ENCODE measurements around the gene BTNL3. TPM values are rescaled to one million over a fixed set of nuclear protein-coding genes. Genes with fewer than 3 reads are reported as not detected.

Gene BTNL3
- total and polyA plus RNA-seq, 4 donors: 0.08 to 0.19 TPM; not detected in 2

- no peak for TF ChIP-seq REST (IDR thresholded peaks at IDR 0.05)
- TF ChIP-seq HNF4G (IDR thresholded peaks at IDR 0.05): no peak
- TF ChIP-seq FOXA2 (IDR thresholded peaks at IDR 0.05): no peak
These were observed 630 bp upstream of the BTNL3 start (continued) for GRCh38 chr5:180988016-180988415.

- Histone ChIP-seq H3K27me3 (ENCODE audit: control insufficient read depth in 4 of 4, insufficient read depth in 4 of 4, low read length in 3 of 4) (peaks cover 0 to 9% (median 0%) of the 10 kb centered on the region in 4 donors), H3K4me3 (ENCODE audit: low read depth in 1 of 3, low read length in 3 of 3) (no peak overlapping the region), H3K9me3 (ENCODE audit: control insufficient read depth in 4 of 4, low read length in 3 of 4) (peaks cover 0 to 5% (median 0%) of the 10 kb centered on the region in 4 donors), H3K9ac (ENCODE audit: low read depth in 1 of 2, low read length in 2 of 2) (no peak overlapping the region), H3K4me1 (ENCODE audit: control insufficient read depth in 4 of 4, insufficient read depth in 4 of 4, low read length in 3 of 4) (no peaks in the 10 kb centered on the region), H3K27ac (ENCODE audit: low read depth in 1 of 2, low read length in 2 of 2) (no peak overlapping the region), H3K36me3 (ENCODE audit: control insufficient read depth in 4 of 4, insufficient read depth in 3 of 4, low read depth in 1 of 4, low read length in 3 of 4) (no peaks in the 10 kb centered on the region)
- TF ChIP-seq CTCF (IDR thresholded peaks at IDR 0.05; ENCODE audit: low read depth, low read length, missing input control) (no peak), ATF3 (IDR thresholded peaks at IDR 0.05) (no peak), JUND (IDR thresholded peaks at IDR 0.05) (no peak), FOXA1 (IDR thresholded peaks at IDR 0.05) (no peak), FOXA2 (IDR thresholded peaks at IDR 0.05) (no peak), GABPA (IDR thresholded peaks at IDR 0.05 in 1 of 2, conservative IDR thresholded peaks at IDR 0.05 in 1 of 2) (no peak), HNF4A (conservative IDR thresholded peaks at IDR 0.05) (no peak), RAD21 (IDR thresholded peaks at IDR 0.05) (no peak), MAX (IDR thresholded peaks at IDR 0.05) (no peak), SP1 (IDR thresholded peaks at IDR 0.05) (no peak), RXRA (IDR thresholded peaks at IDR 0.05) (no peak), EGR1 (IDR thresholded peaks at IDR 0.05; ENCODE audit: low read depth in 2 of 2) (no peak), HNF4G (IDR thresholded peaks at IDR 0.05) (no peak), YY1 (IDR thresholded peaks at IDR 0.05) (no peak), REST (IDR thresholded peaks at IDR 0.05) (no peak), NR2F2 (IDR thresholded peaks at IDR 0.05) (no peak), TAF1 (conservative IDR thresholded peaks at IDR 0.05) (no peak)
- TF ChIP-seq, protein P1, sequence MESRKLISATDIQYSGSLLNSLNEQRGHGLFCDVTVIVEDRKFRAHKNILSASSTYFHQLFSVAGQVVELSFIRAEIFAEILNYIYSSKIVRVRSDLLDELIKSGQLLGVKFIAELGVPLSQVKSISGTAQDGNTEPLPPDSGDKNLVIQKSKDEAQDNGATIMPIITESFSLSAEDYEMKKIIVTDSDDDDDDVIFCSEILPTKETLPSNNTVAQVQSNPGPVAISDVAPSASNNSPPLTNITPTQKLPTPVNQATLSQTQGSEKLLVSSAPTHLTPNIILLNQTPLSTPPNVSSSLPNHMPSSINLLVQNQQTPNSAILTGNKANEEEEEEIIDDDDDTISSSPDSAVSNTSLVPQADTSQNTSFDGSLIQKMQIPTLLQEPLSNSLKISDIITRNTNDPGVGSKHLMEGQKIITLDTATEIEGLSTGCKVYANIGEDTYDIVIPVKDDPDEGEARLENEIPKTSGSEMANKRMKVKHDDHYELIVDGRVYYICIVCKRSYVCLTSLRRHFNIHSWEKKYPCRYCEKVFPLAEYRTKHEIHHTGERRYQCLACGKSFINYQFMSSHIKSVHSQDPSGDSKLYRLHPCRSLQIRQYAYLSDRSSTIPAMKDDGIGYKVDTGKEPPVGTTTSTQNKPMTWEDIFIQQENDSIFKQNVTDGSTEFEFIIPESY (IDR thresholded peaks at IDR 0.05): no peak
- DNase-seq (ENCODE audit: low spot score): no peak
- 67% methylated on average over 16 of the region's 16 CpGs for WGBS
These were observed 1.6 kb downstream of the BTNL3 start for GRCh38 chr5:180990086-180990881.
